ENCODE results near the gene FAM234B.
"Not testable (repeated sequence)": the region's sequence is repeated elsewhere in the genome, so short reads cannot be mapped to it uniquely, and the experiment has no call there.

FAM234B gene

GRCh38 chr12:13080266-13080665, 36.1 kb downstream of the FAM234B start:
- no peaks in the 10 kb centered on the region for H3F3A ChIP-seq (ENCODE audit: insufficient read depth)
- no peaks in the 10 kb centered on the region for H3K9me3 ChIP-seq (ENCODE audit: insufficient read depth, low read length)
- H3K79me2 ChIP-seq (ENCODE audit: insufficient read depth, low read length) = no peaks in the 10 kb centered on the region
- no peaks in the 10 kb centered on the region for H4K20me1 ChIP-seq (ENCODE audit: low read depth, low read length)
- no peaks in the 10 kb centered on the region for H3K27me3 ChIP-seq (ENCODE audit: low read length)
- H3K4me3 ChIP-seq (ENCODE audit: insufficient read depth, low read length, poor library complexity, severe bottlenecking) = no peak overlapping the region
- no peaks in the 10 kb centered on the region for H3K36me3 ChIP-seq (ENCODE audit: low read length)
- H3K9me2 ChIP-seq (replicated peaks; ENCODE audit: insufficient read depth, low read length) = no peaks in the 10 kb centered on the region
- H3K27ac ChIP-seq (ENCODE audit: low read depth, low read length) = no peak overlapping the region
- H3K9ac ChIP-seq (ENCODE audit: low read length) = no peak overlapping the region
- no peak overlapping the region for H2AFZ ChIP-seq (ENCODE audit: low read depth, low read length, severe bottlenecking)
- TF ChIP-seq CTCF (IDR thresholded peaks at IDR 0.05; ENCODE audit: insufficient read depth, low read length, poor library complexity, severe bottlenecking) (no peak), EZH2phosphoT487 (conservative IDR thresholded peaks at IDR 0.05; ENCODE audit: low read length) (no peak)
- no peak overlapping the region for H3K4me2 ChIP-seq (ENCODE audit: low read depth, low read length, poor library complexity, severe bottlenecking)

DNA sequence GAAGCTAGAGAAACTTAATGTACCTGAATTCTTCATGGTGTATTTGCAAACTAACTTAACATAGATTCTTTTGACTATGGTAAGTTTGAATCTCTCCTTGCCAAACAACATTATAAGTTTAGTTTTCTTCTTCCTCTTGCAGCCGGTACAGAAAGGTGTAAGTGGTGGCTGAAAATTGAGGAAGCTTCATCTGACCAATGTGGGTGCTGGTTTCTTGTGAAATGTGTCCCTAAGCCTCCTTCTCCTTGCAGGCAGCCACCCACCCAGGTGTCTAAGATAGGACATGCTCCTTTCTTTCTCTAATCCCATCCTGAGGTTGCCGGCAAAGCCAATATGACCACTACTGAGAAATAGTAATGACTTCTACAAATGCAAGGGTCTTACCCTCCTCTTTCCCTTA, 38.7 kb downstream of the FAM234B start:
- no peak overlapping the region for H2AFZ ChIP-seq (ENCODE audit: low read depth, low read length, severe bottlenecking)
- H4K20me1 ChIP-seq (ENCODE audit: low read depth, low read length) = no peaks in the 10 kb centered on the region
- no peaks in the 10 kb centered on the region for H3K79me2 ChIP-seq (ENCODE audit: insufficient read depth, low read length)
- H3K9ac ChIP-seq (ENCODE audit: low read length) = no peak overlapping the region
- no peak overlapping the region for H3K27ac ChIP-seq (ENCODE audit: low read depth, low read length)
- H3K9me2 ChIP-seq (replicated peaks; ENCODE audit: insufficient read depth, low read length) = no peaks in the 10 kb centered on the region
- H3K4me3 ChIP-seq (ENCODE audit: insufficient read depth, low read length, poor library complexity, severe bottlenecking) = no peak overlapping the region
- no peaks in the 10 kb centered on the region for H3F3A ChIP-seq (ENCODE audit: insufficient read depth)
- H3K9me3 ChIP-seq (ENCODE audit: insufficient read depth, low read length) = no peaks in the 10 kb centered on the region
- TF ChIP-seq CTCF (IDR thresholded peaks at IDR 0.05; ENCODE audit: insufficient read depth, low read length, poor library complexity, severe bottlenecking) (no peak), EZH2phosphoT487 (conservative IDR thresholded peaks at IDR 0.05; ENCODE audit: low read length) (no peak)
- H3K4me2 ChIP-seq (ENCODE audit: low read depth, low read length, poor library complexity, severe bottlenecking) = no peak overlapping the region
- no peaks in the 10 kb centered on the region for H3K27me3 ChIP-seq (ENCODE audit: low read length)
- H3K36me3 ChIP-seq (ENCODE audit: low read length) = no peaks in the 10 kb centered on the region

DNA sequence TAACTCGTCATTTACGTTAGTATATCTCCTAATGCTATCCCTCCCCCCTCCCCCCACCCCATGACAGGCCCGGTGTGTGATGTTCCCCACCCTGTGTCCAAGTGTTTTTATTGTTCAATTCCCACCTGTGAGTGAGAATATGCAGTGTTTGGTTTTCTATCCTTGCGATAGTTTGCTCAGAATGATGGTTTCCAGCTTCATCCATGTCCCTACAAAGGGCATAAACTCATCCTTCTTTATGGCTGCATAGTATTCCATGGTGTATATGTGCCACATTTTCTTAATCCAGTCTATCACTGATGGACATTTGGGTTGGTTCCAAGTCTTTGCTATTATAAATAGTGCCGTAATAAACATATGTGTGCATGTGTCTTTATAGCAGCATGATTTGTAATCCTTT, 39.5 kb downstream of the FAM234B start:
- not testable (repeated sequence) for H4K20me1 ChIP-seq (ENCODE audit: low read depth, low read length); H3K9me3 ChIP-seq (ENCODE audit: insufficient read depth, low read length); H2AFZ ChIP-seq (ENCODE audit: low read depth, low read length, severe bottlenecking); H3F3A ChIP-seq (ENCODE audit: insufficient read depth); H3K27me3 ChIP-seq (ENCODE audit: low read length); H3K79me2 ChIP-seq (ENCODE audit: insufficient read depth, low read length); H3K4me3 ChIP-seq (ENCODE audit: insufficient read depth, low read length, poor library complexity, severe bottlenecking); H3K9ac ChIP-seq (ENCODE audit: low read length); H3K4me2 ChIP-seq (ENCODE audit: low read depth, low read length, poor library complexity, severe bottlenecking); H3K27ac ChIP-seq (ENCODE audit: low read depth, low read length); H3K36me3 ChIP-seq (ENCODE audit: low read length); H3K9me2 ChIP-seq (replicated peaks; ENCODE audit: insufficient read depth, low read length)

DNA sequence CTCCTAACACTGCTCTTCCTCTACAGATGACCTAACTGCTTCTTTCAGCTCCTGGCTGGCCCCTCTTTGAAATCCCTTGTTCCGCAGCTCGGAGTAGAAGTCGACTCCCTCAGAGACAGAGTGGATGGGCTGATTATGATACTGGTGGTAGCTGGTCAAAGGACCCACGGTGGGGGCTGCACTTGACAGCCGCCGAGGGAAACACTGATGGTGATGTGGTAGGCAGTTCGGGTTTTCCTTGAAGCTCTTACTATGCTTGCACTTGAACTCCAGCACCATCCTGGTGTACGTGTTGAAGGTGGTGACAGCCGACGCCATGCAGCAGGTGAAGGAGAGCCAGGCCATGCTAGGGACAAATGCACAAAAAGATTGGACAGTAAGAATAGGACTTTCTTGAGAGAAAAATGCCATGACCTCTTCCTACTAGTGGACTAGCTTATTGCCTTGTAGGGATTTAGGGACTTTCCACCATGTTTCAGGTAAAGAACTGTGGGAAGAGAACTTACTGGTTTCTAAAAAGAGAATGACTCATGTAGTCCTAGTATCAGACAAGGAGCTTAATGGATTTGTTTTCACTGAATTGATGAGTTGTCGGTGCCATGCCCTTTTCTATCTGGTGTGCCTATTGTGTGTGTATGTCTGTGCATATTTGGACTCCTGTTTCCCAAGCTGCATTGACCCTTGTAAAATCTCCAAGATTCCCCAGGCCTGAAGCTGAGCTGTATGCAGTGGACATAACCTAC, 40.9 kb downstream of the FAM234B start:
- Histone ChIP-seq H3K9ac (ENCODE audit: low read length) (no peak overlapping the region), H3F3A (ENCODE audit: insufficient read depth) (no peaks in the 10 kb centered on the region), H3K4me3 (ENCODE audit: insufficient read depth, low read length, poor library complexity, severe bottlenecking) (no peak overlapping the region), H3K27me3 (ENCODE audit: low read length) (no peaks in the 10 kb centered on the region), H3K36me3 (ENCODE audit: low read length) (no peaks in the 10 kb centered on the region), H3K79me2 (ENCODE audit: insufficient read depth, low read length) (no peaks in the 10 kb centered on the region), H3K4me2 (ENCODE audit: low read depth, low read length, poor library complexity, severe bottlenecking) (no peak overlapping the region), H2AFZ (ENCODE audit: low read depth, low read length, severe bottlenecking) (no peak overlapping the region), H3K9me3 (ENCODE audit: insufficient read depth, low read length) (no peaks in the 10 kb centered on the region), H4K20me1 (ENCODE audit: low read depth, low read length) (no peaks in the 10 kb centered on the region), H3K27ac (ENCODE audit: low read depth, low read length) (no peak overlapping the region), H3K9me2 (replicated peaks; ENCODE audit: insufficient read depth, low read length) (no peaks in the 10 kb centered on the region)
- no peak for TF ChIP-seq CTCF (IDR thresholded peaks at IDR 0.05; ENCODE audit: insufficient read depth, low read length, poor library complexity, severe bottlenecking)
- no peak for TF ChIP-seq EZH2phosphoT487 (conservative IDR thresholded peaks at IDR 0.05; ENCODE audit: low read length)

Measured in SU-DHL-6 (cell line).